Activated T-helper 1 cell treated with anti-CD3 and anti-CD28 coated beads, Interleukin-12 subunit alpha, Interleukin-12 subunit beta, Interleukin-2, Interleukin-4 antibody, amounts not matched to agents 30 ng/mL and 10 ng/mL and 1 ng/mL, durations not matched to agents 14 hours and 24 hours and 36 hours (primary cell): ENCODE measurements around the gene SP140. TPM values are rescaled to one million over a fixed set of nuclear protein-coding genes. Genes with fewer than 3 reads are reported as not detected.

Experiments used
- DNase-seq: peaks from one replicate; pipeline ENCODE4 v3.0.0; 2021; ENCODE audit warnings: low spot score
- H3K27ac Mint-ChIP-seq: one replicate; pipeline ENCODE4 v1.8.0; 2021; ENCODE audit warnings: mild to moderate bottlenecking, mixed read lengths
- H3K27me3 Mint-ChIP-seq: one replicate; pipeline ENCODE4 v1.8.0; 2022; ENCODE audit warnings: mild to moderate bottlenecking, moderate library complexity, mixed read lengths; ENCODE audit not compliant: insufficient read depth
- H3K36me3 Mint-ChIP-seq: one replicate; pipeline ENCODE4 v1.8.0; 2021; ENCODE audit warnings: low read depth, mixed read lengths
- H3K4me1 Mint-ChIP-seq: one replicate; pipeline ENCODE4 v1.8.0; 2021; ENCODE audit warnings: low read depth, mixed read lengths
- H3K4me3 Mint-ChIP-seq: one replicate; pipeline ENCODE4 v1.8.0; 2021; ENCODE audit warnings: mild to moderate bottlenecking, moderate library complexity, mixed read lengths
- H3K9me3 Mint-ChIP-seq: one replicate; pipeline ENCODE4 v1.8.0; 2021; ENCODE audit warnings: mixed read lengths
- intact Hi-C: fragments of 100-400 bp; cut with micrococcal nuclease; formaldehyde crosslinking; loops from one replicate; pipeline ENCODE4 v1.15.1; 2024
- total RNA-seq: library from RNA; stranded (reverse); gene quantifications from 2 replicates; pipeline ENCODE4 v1.2.3, GENCODE V29; 2022

Gene SP140
- total RNA-seq, 1 donor from 2014 or later: 235 TPM

DNA sequence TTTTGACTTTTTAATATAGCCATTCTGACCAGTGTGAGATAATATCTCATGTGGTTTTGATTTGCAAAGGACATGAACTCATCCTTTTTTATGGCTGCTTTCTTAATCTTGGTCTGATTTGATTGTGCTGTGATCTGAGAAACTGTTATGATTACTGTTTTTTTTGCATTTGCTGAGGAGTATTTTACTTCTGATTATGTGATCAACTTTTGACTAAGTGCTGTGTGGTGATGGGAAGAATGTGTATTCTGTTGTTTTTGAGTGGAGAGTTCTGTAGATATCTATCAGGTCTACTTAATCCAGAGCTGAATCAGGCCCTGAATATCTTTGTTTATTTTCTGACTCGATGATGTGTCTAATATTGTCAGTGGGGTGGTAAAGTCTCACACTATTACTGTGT lies 118.2 kb downstream of the SP140 start:
- peak overlapping the region; percentile 59 for H3K27ac Mint-ChIP-seq
- peaks cover 57% of the 10 kb centered on the region for H3K36me3 Mint-ChIP-seq
- intact Hi-C loops: loop anchor here (1.0 kb wide), 1 partner anchor 8 kb away; no protein-coding TSS in a partner anchor
- peaks cover 39% of the 10 kb centered on the region for H3K9me3 Mint-ChIP-seq
- no peaks in the 10 kb centered on the region for H3K27me3 Mint-ChIP-seq
- DNase-seq: no peak
- peaks cover 54% of the 10 kb centered on the region for H3K4me1 Mint-ChIP-seq
- H3K4me3 Mint-ChIP-seq: peak overlapping the region; percentile 0

DNA sequence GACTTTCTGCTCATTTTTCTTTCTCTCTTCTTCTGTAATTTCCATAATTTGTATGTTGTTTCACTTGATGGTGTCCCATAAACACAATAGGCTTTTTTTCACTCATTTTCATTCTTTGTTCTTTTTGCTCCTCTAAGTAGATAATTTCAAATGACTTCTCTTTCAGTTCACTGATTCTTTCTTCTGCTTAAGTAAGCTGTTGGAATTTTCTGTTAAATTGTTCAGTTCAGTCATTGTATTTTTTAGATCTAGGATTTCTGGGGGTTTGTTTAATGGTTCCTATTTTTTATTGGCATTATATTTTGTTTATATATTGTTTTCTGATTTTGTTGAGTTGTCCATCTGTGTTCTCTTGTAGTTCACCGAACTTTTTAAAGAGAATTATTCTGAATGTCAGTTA lies 120.9 kb downstream of the SP140 start:
- intact Hi-C loops: loop anchor here (5.0 kb wide), 2 partner anchors 66 to 446 kb away; no protein-coding TSS in a partner anchor
- Mint-ChIP-seq H3K9me3 (peaks cover 39% of the 10 kb centered on the region), H3K27me3 (no peaks in the 10 kb centered on the region), H3K4me1 (peaks cover 76% of the 10 kb centered on the region), H3K27ac (peak overlapping the region; percentile 32), H3K4me3 (no peak overlapping the region), H3K36me3 (peaks cover 60% of the 10 kb centered on the region)
- DNase-seq: no peak

- Mint-ChIP-seq H3K27me3 (no peaks in the 10 kb centered on the region), H3K27ac (peak overlapping the region; percentile 53), H3K36me3 (peaks cover 62% of the 10 kb centered on the region), H3K4me3 (no peak overlapping the region), H3K9me3 (peaks cover 40% of the 10 kb centered on the region), H3K4me1 (peaks cover 80% of the 10 kb centered on the region)
- intact Hi-C loops: loop anchor here (5.0 kb wide), 2 partner anchors 65 to 445 kb away; no protein-coding TSS in a partner anchor
- no peak for DNase-seq
These were observed 121.5 kb downstream of the SP140 start for GRCh38 chr2:230346921-230347533.

DNA sequence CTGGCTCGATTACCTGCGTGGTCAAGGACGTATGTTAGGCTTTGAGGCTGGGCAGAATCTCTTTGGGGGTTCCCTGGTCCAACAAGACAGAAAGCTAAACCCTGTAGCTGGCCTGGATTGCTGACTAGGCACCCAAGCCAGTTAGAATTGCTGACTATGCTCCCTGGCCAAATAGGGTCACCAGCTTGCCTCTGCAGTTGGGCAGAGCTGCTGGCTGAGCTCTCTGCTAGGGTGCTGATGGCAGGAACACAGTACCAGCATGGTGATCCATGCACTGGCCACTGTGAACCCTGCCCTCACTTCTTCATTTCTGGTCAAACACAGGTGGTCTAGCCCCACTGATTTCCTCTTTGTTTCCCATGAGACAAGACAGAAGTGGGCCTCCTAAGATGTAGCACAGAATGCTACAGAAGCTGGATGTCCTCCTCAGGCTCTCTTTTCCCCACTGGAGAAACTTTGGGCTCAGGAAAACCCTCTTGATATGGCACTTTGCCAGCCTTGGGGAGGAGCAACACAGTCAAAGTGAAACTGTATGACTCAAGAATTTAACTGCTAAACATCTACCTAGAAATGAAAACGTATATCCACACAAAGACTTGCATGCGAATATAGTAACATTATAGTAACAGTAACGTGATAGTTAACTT lies 122.2 kb downstream of the SP140 start:
- Mint-ChIP-seq H3K4me3 (peak overlapping the region; percentile 59), H3K9me3 (peaks cover 37% of the 10 kb centered on the region), H3K27me3 (no peaks in the 10 kb centered on the region), H3K36me3 (peaks cover 59% of the 10 kb centered on the region), H3K27ac (peak overlapping the region; percentile 90), H3K4me1 (peaks cover 80% of the 10 kb centered on the region)
- intact Hi-C loops: loop anchor here (1.0 to 5.0 kb wide), 4 partner anchors 29 to 445 kb away; no protein-coding TSS in a partner anchor
- DNase-seq: peak; percentile 32

- intact Hi-C loops: loop anchor here (1.0 to 5.0 kb wide), 4 partner anchors 30 to 444 kb away; no protein-coding TSS in a partner anchor
- Mint-ChIP-seq H3K27ac (peak overlapping the region; percentile 90), H3K4me1 (peaks cover 71% of the 10 kb centered on the region), H3K36me3 (peaks cover 52% of the 10 kb centered on the region), H3K9me3 (peaks cover 30% of the 10 kb centered on the region), H3K4me3 (peak overlapping the region; percentile 58), H3K27me3 (no peaks in the 10 kb centered on the region)
- no peak for DNase-seq
These were observed 123.3 kb downstream of the SP140 start for GRCh38 chr2:230348787-230349186.

GRCh38 chr2:230356084-230356483 lies 130.5 kb downstream of the SP140 start:
- Mint-ChIP-seq H3K4me1 (peaks cover 41% of the 10 kb centered on the region), H3K27me3 (no peaks in the 10 kb centered on the region), H3K36me3 (peaks cover 56% of the 10 kb centered on the region), H3K9me3 (peaks cover 3% of the 10 kb centered on the region), H3K27ac (no peak overlapping the region), H3K4me3 (no peak overlapping the region)
- no peak for DNase-seq
- intact Hi-C loops: no loop called here

DNA sequence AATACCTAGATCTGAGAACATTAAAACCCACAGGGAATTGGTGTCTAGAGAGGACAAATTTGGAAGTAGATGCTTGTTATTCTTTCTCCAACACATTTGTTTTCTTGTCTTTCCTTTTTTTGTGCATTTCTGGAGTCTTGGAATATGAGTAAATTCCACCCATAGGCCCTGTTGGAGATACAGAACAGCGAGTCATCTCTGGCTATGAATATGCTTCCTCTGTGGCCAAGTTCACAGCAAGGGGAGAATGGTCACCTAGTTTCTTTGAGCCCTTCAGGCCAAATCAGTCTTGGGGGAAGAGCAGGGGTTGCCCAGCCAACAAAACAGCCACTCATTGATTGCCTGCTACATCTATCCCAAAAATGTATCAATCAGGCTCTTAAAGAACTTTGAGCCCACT lies 132.8 kb downstream of the SP140 start:
- Mint-ChIP-seq H3K36me3 (peaks cover 66% of the 10 kb centered on the region), H3K9me3 (peaks cover 4% of the 10 kb centered on the region), H3K27ac (no peak overlapping the region), H3K4me1 (peaks cover 49% of the 10 kb centered on the region), H3K27me3 (no peaks in the 10 kb centered on the region), H3K4me3 (no peak overlapping the region)
- intact Hi-C loops: no loop called here
- no peak for DNase-seq

DNA sequence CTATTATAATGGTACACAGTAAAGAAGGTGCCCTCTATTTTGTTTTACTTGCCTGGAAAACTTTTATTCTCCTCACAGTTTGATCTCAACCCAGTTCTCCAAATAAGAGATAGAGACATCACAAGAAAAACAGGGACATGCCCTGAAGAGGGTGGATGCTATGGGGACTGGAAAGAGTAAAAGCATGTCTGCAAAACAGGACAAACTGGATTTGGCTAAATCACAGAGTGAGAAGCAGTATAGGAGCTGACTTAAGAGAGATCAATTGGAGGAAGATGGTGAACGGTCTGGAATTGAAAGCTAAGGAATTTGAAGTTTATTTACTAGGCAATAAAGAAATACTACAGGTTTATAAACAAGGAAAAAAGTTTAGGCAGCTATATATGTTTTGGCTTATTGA lies 134.5 kb downstream of the SP140 start:
- intact Hi-C loops: loop anchor here (5.0 kb wide), 1 partner anchor 42 kb away; no protein-coding TSS in a partner anchor

GRCh38 chr2:230362030-230362691 lies 136.6 kb downstream of the SP140 start:
- Mint-ChIP-seq H3K27ac (peak overlapping the region; percentile 73), H3K4me1 (peaks cover 29% of the 10 kb centered on the region), H3K27me3 (no peaks in the 10 kb centered on the region), H3K36me3 (peaks cover 72% of the 10 kb centered on the region), H3K9me3 (peaks cover 8% of the 10 kb centered on the region), H3K4me3 (peak overlapping the region; percentile 5)
- no peak for DNase-seq
- intact Hi-C loops: loop anchor here (5.0 kb wide), 1 partner anchor 40 kb away; no protein-coding TSS in a partner anchor

More for the DNA sequence above, 134.5 kb downstream of the SP140 start:
- peaks cover 4% of the 10 kb centered on the region for H3K9me3 Mint-ChIP-seq
- no peak overlapping the region for H3K27ac Mint-ChIP-seq
- peaks cover 72% of the 10 kb centered on the region for H3K36me3 Mint-ChIP-seq
- H3K4me1 Mint-ChIP-seq: peaks cover 40% of the 10 kb centered on the region
- H3K4me3 Mint-ChIP-seq: no peak overlapping the region
- DNase-seq: no peak
- H3K27me3 Mint-ChIP-seq: no peaks in the 10 kb centered on the region

Other genes starting within 250 kb of the SP140 start
- gene SLC16A14, start 156.8 kb upstream of the SP140 start, total RNA-seq: 3.1 and 3.3 TPM in 2 replicates
- 141 and 142 TPM in 2 replicates for gene SP110, start 5.8 kb upstream of the SP140 start, total RNA-seq
- gene SP140L, start 101.5 kb downstream of the SP140 start, total RNA-seq: 57.4 and 57.8 TPM in 2 replicates
- 161 and 171 TPM in 2 replicates for gene SP100, start 190.5 kb downstream of the SP140 start, total RNA-seq